ENCODE measurements around the gene PHACTR3. TPM values are rescaled to one million over a fixed set of nuclear protein-coding genes. Genes with fewer than 3 reads are reported as not detected.
A peak's percentile ranks its signal among the peaks of the same experiment; 100 is the strongest.

PHACTR3 gene
- total RNA-seq, 1 experiment from 2014 or later, result 30.6 TPM

DNA sequence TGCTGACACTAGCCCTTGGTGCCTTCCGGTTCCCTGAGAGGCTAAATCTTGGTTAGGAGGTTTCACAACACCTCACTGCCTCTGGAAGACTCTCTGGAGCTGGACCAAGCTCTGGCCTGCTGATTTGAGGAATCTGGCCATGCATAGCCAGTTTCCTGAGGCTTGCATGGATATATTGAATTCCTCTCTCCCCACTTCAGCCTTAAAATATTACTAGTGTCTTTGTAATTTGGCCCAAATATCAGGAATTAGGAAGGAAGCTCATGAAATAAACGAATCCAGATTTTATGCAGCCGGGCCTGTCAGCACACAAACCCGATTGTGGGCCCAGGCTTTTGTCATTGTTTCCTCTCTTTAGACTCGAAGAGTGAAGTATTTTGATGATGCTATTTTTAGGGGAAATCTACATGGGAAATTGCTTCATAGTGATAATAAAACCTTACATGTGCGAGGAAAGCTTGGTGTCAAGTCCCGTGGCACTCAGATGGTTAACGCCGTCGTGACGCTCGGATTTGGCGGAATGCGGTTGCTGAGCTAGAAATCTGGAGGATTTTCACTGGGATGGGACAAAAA, 144.4 kb downstream of the PHACTR3 start:
- ChIA-PET CTCF (no interaction called here), POLR2A (ENCODE audit: unreplicated experiment) (interaction anchor here (0.6 kb wide), 1 partner anchor 154 kb away, joined by 4 read pairs; no protein-coding TSS in a partner anchor)
- no peaks in the 10 kb centered on the region for H3K36me3 ChIP-seq (ENCODE audit: low read depth, low read length)
- DNase-seq (no peak), ATAC-seq (no peak)
- H3K27ac ChIP-seq (ENCODE audit: low read length), result no peak overlapping the region
- no peaks in the 10 kb centered on the region for H3F3A ChIP-seq (ENCODE audit: low read length, unreplicated experiment)
- BruUV-seq (replicated peaks), result no TSS peak
- intact Hi-C loops (cut with micrococcal nuclease), result no loop called here
- H2AFZ ChIP-seq (ENCODE audit: low read length), result no peak overlapping the region
- no peak for TF ChIP-seq EZH2 (IDR thresholded peaks at IDR 0.05; ENCODE audit: low read length, unreplicated experiment)
- H3K79me2 ChIP-seq (ENCODE audit: low read length), result no peaks in the 10 kb centered on the region
- no peaks in the 10 kb centered on the region for H4K20me1 ChIP-seq (ENCODE audit: low read length)
- H3K4me1 ChIP-seq (ENCODE audit: insufficient read depth, low read length), result no peaks in the 10 kb centered on the region
- H3K9me3 ChIP-seq (ENCODE audit: low read length), result no peaks in the 10 kb centered on the region
- H3K4me3 ChIP-seq (ENCODE audit: low read length), result no peak overlapping the region
- H3K9ac ChIP-seq (ENCODE audit: low read length), result no peak overlapping the region
- no peaks in the 10 kb centered on the region for H3K9me2 ChIP-seq (replicated peaks; ENCODE audit: low read length)
- peaks cover 79% of the 10 kb centered on the region for H3K27me3 ChIP-seq (ENCODE audit: low read length)
- no peak overlapping the region for H3K4me2 ChIP-seq (ENCODE audit: low read length)

DNA sequence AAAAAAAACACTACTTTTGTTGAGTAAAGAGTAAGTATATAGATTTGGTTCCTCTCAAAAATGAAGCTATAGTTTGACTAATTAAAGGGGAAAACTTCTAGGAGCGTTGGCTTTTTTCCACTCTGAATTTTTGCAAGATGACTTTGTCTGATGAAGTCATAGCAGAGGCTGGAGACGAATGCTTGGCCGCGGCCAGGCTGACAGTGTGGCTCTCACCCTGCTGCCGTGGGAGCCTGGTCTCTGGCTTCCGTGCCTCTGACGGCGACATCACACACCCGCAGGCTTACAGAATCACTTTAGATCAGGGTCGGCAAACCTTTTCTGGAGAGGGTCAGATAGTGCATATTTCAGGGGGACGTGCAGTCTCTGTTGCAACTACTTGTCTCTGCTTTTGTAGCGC, 145.0 kb downstream of the PHACTR3 start:
- intact Hi-C loops (cut with micrococcal nuclease), result no loop called here
- POLR2A ChIA-PET (ENCODE audit: unreplicated experiment), result interaction anchor here (0.6 kb wide), 1 partner anchor 155 kb away, joined by 4 read pairs; no protein-coding TSS in a partner anchor
- no peaks in the 10 kb centered on the region for H3K9me3 ChIP-seq (ENCODE audit: low read length)
- H4K20me1 ChIP-seq (ENCODE audit: low read length), result no peaks in the 10 kb centered on the region
- H3K27me3 ChIP-seq (ENCODE audit: low read length), result peaks cover 85% of the 10 kb centered on the region
- H3K9me2 ChIP-seq (replicated peaks; ENCODE audit: low read length), result no peaks in the 10 kb centered on the region
- CTCF ChIA-PET, result no interaction called here
- H2AFZ ChIP-seq (ENCODE audit: low read length), result no peak overlapping the region
- no peak overlapping the region for H3K4me3 ChIP-seq (ENCODE audit: low read length)
- H3K79me2 ChIP-seq (ENCODE audit: low read length), result no peaks in the 10 kb centered on the region
- H3K4me1 ChIP-seq (ENCODE audit: insufficient read depth, low read length), result no peaks in the 10 kb centered on the region
- no peaks in the 10 kb centered on the region for H3F3A ChIP-seq (ENCODE audit: low read length, unreplicated experiment)
- H3K36me3 ChIP-seq (ENCODE audit: low read depth, low read length), result no peaks in the 10 kb centered on the region
- no peak for ATAC-seq
- no peak overlapping the region for H3K27ac ChIP-seq (ENCODE audit: low read length)
- no peak overlapping the region for H3K4me2 ChIP-seq (ENCODE audit: low read length)
- no peak overlapping the region for H3K9ac ChIP-seq (ENCODE audit: low read length)
- peak; percentile 6 for DNase-seq
- no TSS peak for BruUV-seq (replicated peaks)
- TF ChIP-seq EZH2phosphoT487 (IDR thresholded peaks at IDR 0.05; ENCODE audit: borderline replicate concordance, low read length) (no peak), EZH2 (IDR thresholded peaks at IDR 0.05; ENCODE audit: low read length, unreplicated experiment) (no peak)
- TF ChIP-seq, protein P1, sequence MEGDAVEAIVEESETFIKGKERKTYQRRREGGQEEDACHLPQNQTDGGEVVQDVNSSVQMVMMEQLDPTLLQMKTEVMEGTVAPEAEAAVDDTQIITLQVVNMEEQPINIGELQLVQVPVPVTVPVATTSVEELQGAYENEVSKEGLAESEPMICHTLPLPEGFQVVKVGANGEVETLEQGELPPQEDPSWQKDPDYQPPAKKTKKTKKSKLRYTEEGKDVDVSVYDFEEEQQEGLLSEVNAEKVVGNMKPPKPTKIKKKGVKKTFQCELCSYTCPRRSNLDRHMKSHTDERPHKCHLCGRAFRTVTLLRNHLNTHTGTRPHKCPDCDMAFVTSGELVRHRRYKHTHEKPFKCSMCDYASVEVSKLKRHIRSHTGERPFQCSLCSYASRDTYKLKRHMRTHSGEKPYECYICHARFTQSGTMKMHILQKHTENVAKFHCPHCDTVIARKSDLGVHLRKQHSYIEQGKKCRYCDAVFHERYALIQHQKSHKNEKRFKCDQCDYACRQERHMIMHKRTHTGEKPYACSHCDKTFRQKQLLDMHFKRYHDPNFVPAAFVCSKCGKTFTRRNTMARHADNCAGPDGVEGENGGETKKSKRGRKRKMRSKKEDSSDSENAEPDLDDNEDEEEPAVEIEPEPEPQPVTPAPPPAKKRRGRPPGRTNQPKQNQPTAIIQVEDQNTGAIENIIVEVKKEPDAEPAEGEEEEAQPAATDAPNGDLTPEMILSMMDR (conservative IDR thresholded peaks at IDR 0.05; ENCODE audit: low read depth, low read length), result no peak

DNA sequence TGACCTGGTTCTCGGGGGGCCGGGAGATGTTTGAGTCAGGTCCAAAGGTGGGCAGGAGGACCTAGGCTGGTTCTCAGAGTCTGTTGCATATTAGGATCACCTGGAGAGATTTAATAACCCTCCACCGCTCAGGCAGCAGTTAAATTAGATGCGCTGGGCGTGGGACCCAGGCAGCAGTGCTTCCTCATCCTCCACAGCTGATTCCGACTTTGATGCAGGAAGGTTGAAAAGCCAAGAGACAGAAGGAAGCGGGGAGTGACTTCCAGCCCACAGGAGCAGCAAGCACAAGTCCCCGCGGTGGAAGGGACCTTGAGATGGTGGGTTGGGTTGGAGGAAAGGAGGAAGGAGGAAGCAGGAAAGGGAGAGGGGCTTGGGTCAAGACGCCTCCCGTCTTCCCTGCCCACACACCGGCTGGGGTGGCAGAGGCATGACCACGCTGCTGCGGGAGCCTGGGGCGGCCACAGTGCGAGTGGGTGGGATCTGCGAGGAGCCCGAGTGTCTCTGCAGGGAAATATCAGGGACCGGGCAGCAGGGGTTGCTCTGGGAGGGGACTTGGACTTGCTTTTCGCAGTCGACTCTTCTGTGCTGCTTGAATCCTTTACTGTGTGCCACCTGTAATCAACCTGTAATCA, 146.0 kb downstream of the PHACTR3 start:
- no peak overlapping the region for H3K9ac ChIP-seq (ENCODE audit: low read length)
- peaks cover 95% of the 10 kb centered on the region for H3K27me3 ChIP-seq (ENCODE audit: low read length)
- H3K4me2 ChIP-seq (ENCODE audit: low read length), result no peak overlapping the region
- H3K4me1 ChIP-seq (ENCODE audit: insufficient read depth, low read length), result no peaks in the 10 kb centered on the region
- no peaks in the 10 kb centered on the region for H3F3A ChIP-seq (ENCODE audit: low read length, unreplicated experiment)
- H2AFZ ChIP-seq (ENCODE audit: low read length), result no peak overlapping the region
- no peaks in the 10 kb centered on the region for H3K79me2 ChIP-seq (ENCODE audit: low read length)
- H3K36me3 ChIP-seq (ENCODE audit: low read depth, low read length), result no peaks in the 10 kb centered on the region
- no peaks in the 10 kb centered on the region for H3K9me2 ChIP-seq (replicated peaks; ENCODE audit: low read length)
- ChIA-PET CTCF (no interaction called here), POLR2A (ENCODE audit: unreplicated experiment) (no interaction called here)
- TF ChIP-seq, protein P1 (conservative IDR thresholded peaks at IDR 0.05; ENCODE audit: low read depth, low read length), result no peak
- BruUV-seq (replicated peaks), result no TSS peak
- H4K20me1 ChIP-seq (ENCODE audit: low read length), result no peaks in the 10 kb centered on the region
- H3K4me3 ChIP-seq (ENCODE audit: low read length), result no peak overlapping the region
- intact Hi-C loops (cut with micrococcal nuclease), result no loop called here
- DNase-seq, result no peak
- no peak for ATAC-seq
- no peaks in the 10 kb centered on the region for H3K9me3 ChIP-seq (ENCODE audit: low read length)
- H3K27ac ChIP-seq (ENCODE audit: low read length), result no peak overlapping the region
